BJ (cell line): Measurements from ENCODE around the gene IL4I1. TPM values are rescaled to one million over a fixed set of nuclear protein-coding genes. Genes with fewer than 3 reads are reported as not detected.

ENCODE experiments used
- CTCF ChIA-PET: fragments of 350-600 bp; formaldehyde crosslinking; extraction: SDS; loops from one replicate; lab custom pipeline; 2021; ENCODE audit warnings: antibody characterized with exemption, inconsistent platforms; lab: Yijun Ruan, JAX
- POLR2A ChIA-PET: fragments of 300-600 bp; sonication (Branson Sonifier 250); formaldehyde crosslinking; extraction: SDS; loops from one replicate; lab custom pipeline; 2021; ENCODE audit warnings: antibody characterized with exemption; lab: Charles Lee
- DNase-seq: peaks from one replicate; pipeline ENCODE4 v3.0.0-alpha.2; 2011; ENCODE audit warnings: low read depth
- H3K27me3 ChIP-seq: 2 replicates; pipeline ENCODE4 v1.6.0; 2011; ENCODE audit warnings: low read length; ENCODE audit not compliant: control insufficient read depth, insufficient read depth
- H3K36me3 ChIP-seq: 2 replicates; pipeline ENCODE4 v1.5.1; 2011; ENCODE audit warnings: low read length; ENCODE audit not compliant: control insufficient read depth, insufficient read depth
- H3K4me3 ChIP-seq: 2 replicates; pipeline ENCODE4 v1.5.1; 2011; ENCODE audit warnings: low read depth, mild to moderate bottlenecking, control low read depth, low read length
- polyA plus RNA-seq: library from polyadenylated mRNA; depleted of rRNA; stranded (reverse); fragments of >200 nt; gene quantifications from 2 replicates; pipeline ENCODE4 v1.2.3, GENCODE V29; 2011
- TF ChIP-seq, protein P1 (sequence below): IDR thresholded peaks from 2 replicates; pipeline ENCODE4 v1.5.1; 2011; ENCODE audit warnings: low read depth, mild to moderate bottlenecking, control low read depth, inconsistent platforms, low read length, moderate library complexity; ENCODE audit not compliant: insufficient read depth

The IL4I1 gene
- polyA plus RNA-seq, 1 experiment = 0.12 TPM

DNA sequence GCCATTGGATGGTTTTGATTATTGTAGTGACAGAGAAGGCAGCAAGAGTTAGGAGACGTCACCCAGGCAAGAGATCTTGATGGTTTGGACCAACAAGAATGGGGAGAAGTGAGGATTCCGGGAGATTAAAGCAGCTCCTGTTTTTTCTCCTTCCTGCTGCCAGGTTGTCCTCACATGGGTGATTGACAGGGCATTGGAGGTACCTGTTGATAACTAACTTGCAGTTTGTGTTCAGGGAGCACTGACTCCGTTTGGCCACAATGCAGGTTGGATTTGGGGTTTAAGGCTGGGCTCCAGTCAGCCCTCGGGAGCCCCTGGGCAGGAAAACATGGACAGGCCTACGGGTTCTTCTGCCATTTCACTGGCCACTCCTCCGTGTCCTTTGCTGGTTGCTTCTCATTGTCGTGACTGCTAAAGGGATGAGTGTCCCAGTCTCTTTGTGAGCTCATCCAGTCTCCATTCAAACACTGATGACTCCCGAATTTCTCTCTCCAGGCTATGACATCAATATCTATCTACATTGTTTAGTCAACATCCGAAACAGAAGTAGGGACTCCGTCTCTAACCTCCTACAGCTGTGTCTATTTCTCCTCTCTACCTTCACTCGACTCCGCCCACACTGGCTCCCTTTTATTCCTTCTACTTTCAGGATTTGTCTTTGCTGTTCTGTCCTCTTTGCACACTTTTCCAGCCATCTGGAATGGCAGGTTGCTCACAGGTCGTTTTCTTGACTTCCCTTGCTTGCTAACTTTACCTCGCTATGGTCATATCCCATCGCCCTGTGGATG lies 47.1 kb downstream of the IL4I1 start:
- no peak overlapping the region for H3K4me3 ChIP-seq
- DNase-seq = no peak

DNA sequence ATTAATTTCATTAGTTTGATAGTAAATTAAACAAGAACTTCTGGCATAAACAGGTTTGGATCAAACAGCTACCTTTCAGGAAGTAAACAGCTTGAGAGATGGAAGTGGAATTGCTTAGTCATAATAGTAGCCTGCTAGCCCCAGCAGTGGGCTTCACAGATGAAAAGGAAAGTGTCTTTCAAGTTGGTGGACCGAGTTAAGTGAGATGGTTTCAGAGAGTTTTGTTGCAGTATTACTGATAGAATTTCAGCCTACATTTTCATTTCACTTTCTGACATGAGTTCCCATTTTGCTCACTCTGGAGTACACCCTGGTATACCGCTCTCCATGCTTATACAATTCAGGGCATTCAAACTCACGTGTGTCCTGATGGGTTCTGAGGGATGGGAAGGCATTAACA lies 47.7 kb downstream of the IL4I1 start:
- Histone ChIP-seq H3K27me3 (no peaks in the 10 kb centered on the region), H3K36me3 (no peaks in the 10 kb centered on the region; the same call in 1 of the 2 replicates), H3K4me3 (no peak overlapping the region)
- ChIA-PET POLR2A (interaction anchor here (1.1 kb wide), 1 partner anchor 20 kb away, joined by 3 read pairs; no protein-coding TSS in a partner anchor), CTCF (interaction anchor here (0.7 to 1.9 kb wide), 2 partner anchors 26 to 168 kb away, joined by 3 read pairs; no protein-coding TSS in a partner anchor)
- DNase-seq = no peak
- TF ChIP-seq, protein P1, sequence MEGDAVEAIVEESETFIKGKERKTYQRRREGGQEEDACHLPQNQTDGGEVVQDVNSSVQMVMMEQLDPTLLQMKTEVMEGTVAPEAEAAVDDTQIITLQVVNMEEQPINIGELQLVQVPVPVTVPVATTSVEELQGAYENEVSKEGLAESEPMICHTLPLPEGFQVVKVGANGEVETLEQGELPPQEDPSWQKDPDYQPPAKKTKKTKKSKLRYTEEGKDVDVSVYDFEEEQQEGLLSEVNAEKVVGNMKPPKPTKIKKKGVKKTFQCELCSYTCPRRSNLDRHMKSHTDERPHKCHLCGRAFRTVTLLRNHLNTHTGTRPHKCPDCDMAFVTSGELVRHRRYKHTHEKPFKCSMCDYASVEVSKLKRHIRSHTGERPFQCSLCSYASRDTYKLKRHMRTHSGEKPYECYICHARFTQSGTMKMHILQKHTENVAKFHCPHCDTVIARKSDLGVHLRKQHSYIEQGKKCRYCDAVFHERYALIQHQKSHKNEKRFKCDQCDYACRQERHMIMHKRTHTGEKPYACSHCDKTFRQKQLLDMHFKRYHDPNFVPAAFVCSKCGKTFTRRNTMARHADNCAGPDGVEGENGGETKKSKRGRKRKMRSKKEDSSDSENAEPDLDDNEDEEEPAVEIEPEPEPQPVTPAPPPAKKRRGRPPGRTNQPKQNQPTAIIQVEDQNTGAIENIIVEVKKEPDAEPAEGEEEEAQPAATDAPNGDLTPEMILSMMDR = no peak

More for the DNA sequence above, 47.1 kb downstream of the IL4I1 start:
- ChIA-PET CTCF (interaction anchor here (0.7 to 1.9 kb wide), 2 partner anchors 26 to 27 kb away, joined by 3 read pairs; no protein-coding TSS in a partner anchor), POLR2A (no interaction called here)
- no peaks in the 10 kb centered on the region for H3K27me3 ChIP-seq
- TF ChIP-seq, protein P1 = no peak
- peaks cover 3% of the 10 kb centered on the region for H3K36me3 ChIP-seq

DNA sequence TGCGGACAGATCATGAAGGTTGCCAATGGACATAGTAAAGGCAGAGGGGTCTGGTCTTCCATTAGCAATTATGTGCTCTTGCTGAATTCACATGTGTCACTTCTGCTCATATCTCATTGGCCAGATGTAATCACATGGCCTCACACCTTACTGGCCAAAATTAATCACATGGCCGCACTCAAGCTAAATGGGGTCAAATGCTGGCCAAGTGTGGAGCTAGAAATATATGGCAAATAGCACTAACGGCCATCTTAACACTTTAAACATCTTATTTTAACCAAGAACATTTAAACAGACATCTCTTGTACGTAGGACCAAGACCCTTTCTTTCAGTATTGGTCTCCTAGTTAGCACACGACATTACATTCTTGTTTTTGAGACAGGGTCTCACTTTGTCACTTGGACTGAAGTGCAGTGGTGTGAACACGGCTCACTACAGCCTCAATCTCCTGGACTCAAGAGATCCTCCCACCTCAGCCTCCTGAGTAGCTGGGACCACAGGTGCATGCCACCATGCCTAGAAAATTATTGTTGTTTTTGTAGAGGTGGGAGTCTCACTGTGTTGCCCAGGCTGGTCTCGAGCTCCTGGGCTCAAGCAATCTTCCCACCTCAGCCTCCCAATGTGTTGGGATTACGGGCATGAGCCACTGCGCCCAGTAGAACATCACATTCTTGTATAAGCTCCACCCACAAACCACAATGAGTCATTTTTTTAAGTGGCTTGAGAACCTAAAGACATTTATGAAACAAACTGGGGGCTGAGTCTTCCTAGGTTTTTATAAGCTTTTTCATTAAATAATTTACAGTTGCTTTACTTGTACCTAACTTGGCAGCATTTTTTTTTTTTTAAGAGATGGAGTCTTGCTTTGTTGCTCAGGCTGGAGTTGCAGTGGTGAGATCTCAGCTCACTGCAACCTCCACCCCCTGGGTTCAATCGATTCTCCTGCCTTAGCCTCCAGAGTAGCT lies 48.7 kb downstream of the IL4I1 start:
- CTCF ChIA-PET = interaction anchor here (0.6 to 0.9 kb wide), 4 partner anchors 68 to 167 kb away, joined by 3 read pairs; no protein-coding TSS in a partner anchor
- POLR2A ChIA-PET = interaction anchor here (0.6 to 1.1 kb wide), 4 partner anchors 21 to 516 kb away, joined by 3 to 11 read pairs (median 4); no protein-coding TSS in a partner anchor
- Histone ChIP-seq H3K4me3 (no peak overlapping the region), H3K36me3 (no peaks in the 10 kb centered on the region), H3K27me3 (no peaks in the 10 kb centered on the region)
- TF ChIP-seq, protein P1 = no peak
- DNase-seq = peak; percentile 56

DNA sequence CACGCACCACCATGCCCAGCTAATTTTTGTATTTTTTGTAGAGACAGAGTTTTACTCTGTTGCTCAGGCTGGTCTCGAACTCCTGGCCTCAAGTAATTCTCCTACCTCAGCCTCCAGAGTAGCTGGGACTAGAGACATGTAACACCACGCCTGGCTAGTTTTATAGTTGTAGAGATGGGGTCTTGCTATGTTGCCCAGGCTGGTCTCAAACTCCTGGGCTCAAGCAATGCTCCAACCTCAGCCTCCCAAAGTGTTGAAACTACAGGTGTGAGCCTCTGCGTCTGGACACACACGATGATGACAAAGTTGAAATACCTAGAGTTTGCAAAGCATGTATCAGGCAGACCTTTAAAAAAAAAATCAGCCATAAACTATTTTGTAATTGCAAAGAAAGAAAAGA lies 50.3 kb downstream of the IL4I1 start:
- Histone ChIP-seq H3K36me3 (no peaks in the 10 kb centered on the region), H3K4me3 (no peak overlapping the region), H3K27me3 (no peaks in the 10 kb centered on the region)
- DNase-seq = no peak
- CTCF ChIA-PET = interaction anchor here (0.7 kb wide), 1 partner anchor 856 kb away, joined by 3 read pairs; no protein-coding TSS in a partner anchor
- TF ChIP-seq, protein P1 = no peak
- POLR2A ChIA-PET = no interaction called here

DNA sequence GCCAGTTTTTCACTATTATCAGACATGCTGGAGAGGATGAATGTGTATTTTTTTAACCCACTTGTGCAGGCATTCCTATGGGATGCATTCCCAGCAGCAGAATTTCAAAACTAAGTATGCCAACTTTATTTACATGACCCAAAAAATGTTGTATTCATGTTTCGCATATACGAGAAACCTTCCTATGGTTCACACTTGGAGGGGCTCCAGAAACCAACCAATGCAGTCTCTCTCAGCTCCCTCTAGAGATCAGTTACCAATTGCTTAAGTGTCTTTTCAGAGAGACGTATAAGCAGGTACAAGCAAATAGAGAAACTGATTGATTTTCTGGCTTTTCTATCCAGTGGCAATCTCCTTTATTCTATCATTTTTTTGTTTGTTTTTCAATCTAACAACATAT lies 51.3 kb downstream of the IL4I1 start:
- Histone ChIP-seq H3K4me3 (no peak overlapping the region), H3K36me3 (0 out of 2 replicates have a peak, but pooled peaks cover 4% of the 10 kb centered on the region), H3K27me3 (no peaks in the 10 kb centered on the region)
- CTCF ChIA-PET = no interaction called here
- no peak for DNase-seq
- POLR2A ChIA-PET = no interaction called here
- TF ChIP-seq, protein P1 = 0 out of 2 replicates have a peak, but pooled peaks have one; percentile 3
